GM12875 (cell line): Measurements from ENCODE around the gene RCAN3.

Experiments used
- H3K4me3 ChIP-seq: one replicate; pipeline ENCODE4 v1.5.1; 2011; ENCODE audit warnings: low read depth, low read length, control low read depth
- CTCF ChIP-seq: IDR thresholded peaks from 2 replicates; pipeline ENCODE4 v1.5.1; 2011; ENCODE audit warnings: low read depth, mild to moderate bottlenecking, control low read depth, inconsistent platforms, low read length, moderate library complexity, borderline replicate concordance; ENCODE audit not compliant: insufficient read depth

RCAN3 gene

GRCh38 chr1:24553931-24554330 lies 51.3 kb downstream of the RCAN3 start:
- no peak for TF ChIP-seq CTCF
- H3K4me3 ChIP-seq: no peak overlapping the region

- TF ChIP-seq CTCF: no peak
Measured at GRCh38 chr1:24554714-24555113, 52.1 kb downstream of the RCAN3 start.

GRCh38 chr1:24555591-24556413 lies 53.2 kb downstream of the RCAN3 start, which contains the start of gene NCMAP:
NCMAP (plus strand) TSS chr1:24556087; CDS start chr1:24595431, 39,344 bp downstream.
- H3K4me3 ChIP-seq: no peak within 1 kb of the TSS
- TF ChIP-seq CTCF: no peak

More at GRCh38 chr1:24554714-24555113, 52.1 kb downstream of the RCAN3 start:
- H3K4me3 ChIP-seq: no peak overlapping the region

GRCh38 chr1:24556414-24556795 lies 53.8 kb downstream of the RCAN3 start:
- H3K4me3 ChIP-seq: no peak overlapping the region
- no peak for TF ChIP-seq CTCF

- no peak overlapping the region for H3K4me3 ChIP-seq
- no peak for TF ChIP-seq CTCF
Measured at GRCh38 chr1:24557220-24557619, 54.6 kb downstream of the RCAN3 start.

GRCh38 chr1:24557711-24558131 lies 55.1 kb downstream of the RCAN3 start:
- TF ChIP-seq CTCF: no peak

GRCh38 chr1:24558455-24558854 lies 55.8 kb downstream of the RCAN3 start:
- no peak for TF ChIP-seq CTCF

More at GRCh38 chr1:24557711-24558131, 55.1 kb downstream of the RCAN3 start:
- no peak overlapping the region for H3K4me3 ChIP-seq

More at GRCh38 chr1:24558455-24558854, 55.8 kb downstream of the RCAN3 start:
- H3K4me3 ChIP-seq: no peak overlapping the region
